ENCODE data around the gene CCNK.

DNA sequence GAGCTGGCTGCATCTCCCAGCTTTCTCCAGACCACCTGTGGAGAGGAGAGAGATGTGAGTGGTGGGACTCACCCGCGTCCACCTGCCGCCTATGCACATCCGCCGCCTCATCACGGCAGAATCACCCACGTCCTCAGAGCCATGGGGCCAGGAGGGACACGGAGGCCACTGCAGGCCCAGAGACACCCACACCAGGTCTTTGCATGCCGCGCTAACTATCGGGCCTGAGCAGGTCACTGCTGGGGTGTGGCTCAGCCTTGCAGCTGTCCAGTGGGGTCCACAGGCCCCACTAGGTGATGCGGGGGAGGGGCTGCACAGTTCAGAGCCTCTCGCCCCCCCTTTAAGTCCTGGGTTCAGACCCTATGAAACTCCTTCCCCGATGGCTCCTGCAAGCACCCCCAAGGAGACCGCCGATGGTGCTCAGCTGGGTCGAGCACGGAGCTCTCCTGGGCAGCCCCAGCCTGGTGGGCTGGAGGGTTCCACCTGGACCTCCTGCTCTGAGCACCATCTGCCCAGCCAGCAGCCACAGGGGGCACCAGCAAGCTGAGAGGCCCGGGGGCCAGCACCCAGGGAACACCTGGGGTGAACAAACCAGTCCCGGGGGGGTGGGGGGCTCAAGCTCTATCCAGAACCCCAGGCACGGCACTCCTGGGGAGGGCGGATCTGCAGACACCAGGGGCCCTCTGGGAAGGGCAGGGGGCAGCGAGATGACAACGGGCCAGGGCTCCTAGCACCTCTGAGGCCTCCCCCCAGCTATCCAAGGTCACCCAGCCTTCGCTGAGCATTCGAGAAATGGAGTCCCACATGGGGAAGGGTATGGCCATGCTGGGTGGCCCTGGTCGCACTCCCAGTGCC is 34.3 kb downstream of the CCNK start:
- TF ChIP-seq, protein P1, sequence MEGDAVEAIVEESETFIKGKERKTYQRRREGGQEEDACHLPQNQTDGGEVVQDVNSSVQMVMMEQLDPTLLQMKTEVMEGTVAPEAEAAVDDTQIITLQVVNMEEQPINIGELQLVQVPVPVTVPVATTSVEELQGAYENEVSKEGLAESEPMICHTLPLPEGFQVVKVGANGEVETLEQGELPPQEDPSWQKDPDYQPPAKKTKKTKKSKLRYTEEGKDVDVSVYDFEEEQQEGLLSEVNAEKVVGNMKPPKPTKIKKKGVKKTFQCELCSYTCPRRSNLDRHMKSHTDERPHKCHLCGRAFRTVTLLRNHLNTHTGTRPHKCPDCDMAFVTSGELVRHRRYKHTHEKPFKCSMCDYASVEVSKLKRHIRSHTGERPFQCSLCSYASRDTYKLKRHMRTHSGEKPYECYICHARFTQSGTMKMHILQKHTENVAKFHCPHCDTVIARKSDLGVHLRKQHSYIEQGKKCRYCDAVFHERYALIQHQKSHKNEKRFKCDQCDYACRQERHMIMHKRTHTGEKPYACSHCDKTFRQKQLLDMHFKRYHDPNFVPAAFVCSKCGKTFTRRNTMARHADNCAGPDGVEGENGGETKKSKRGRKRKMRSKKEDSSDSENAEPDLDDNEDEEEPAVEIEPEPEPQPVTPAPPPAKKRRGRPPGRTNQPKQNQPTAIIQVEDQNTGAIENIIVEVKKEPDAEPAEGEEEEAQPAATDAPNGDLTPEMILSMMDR (IDR thresholded peaks at IDR 0.05), result no peak
- TF ChIP-seq POLR2A (IDR thresholded peaks at IDR 0.05), result no peak

All from uterus (tissue), 2 donors.